ENCODE data around the gene AFF1.

DNA sequence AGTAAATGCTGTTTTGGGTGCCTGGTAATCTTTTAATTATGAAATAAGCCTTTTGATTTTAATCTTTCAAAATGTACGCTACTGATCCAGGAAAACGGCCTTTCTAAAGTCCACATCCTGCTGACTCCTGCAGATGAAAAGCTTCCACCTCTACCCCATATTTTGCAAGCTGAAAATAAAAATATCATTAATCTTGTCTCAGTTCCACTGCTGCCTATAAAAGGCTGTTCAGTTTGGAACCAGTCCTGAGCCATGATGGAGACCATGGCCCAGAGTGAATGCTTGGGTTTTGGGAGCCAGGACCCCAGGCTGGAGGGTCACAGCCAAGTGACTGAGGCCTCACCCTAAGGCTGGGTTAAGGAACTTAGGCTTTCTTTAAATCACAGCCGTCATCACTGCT lies 110.8 kb downstream of the AFF1 start:
- TF ChIP-seq TAF1 (IDR thresholded peaks at IDR 0.05; ENCODE audit: low read depth, low read length): no peak
- TF ChIP-seq POLR2A (IDR thresholded peaks at IDR 0.05; ENCODE audit: low read depth, low read length): no peak
- no peak for TF ChIP-seq POLR2AphosphoS5 (IDR thresholded peaks at IDR 0.05; ENCODE audit: low read depth, low read length)
- no peak for TF ChIP-seq SPI1 (IDR thresholded peaks at IDR 0.05; ENCODE audit: low read depth, low read length)
- TF ChIP-seq PAX5 (IDR thresholded peaks at IDR 0.05; ENCODE audit: insufficient read depth, low read length, severe bottlenecking): no peak
